Measurements from ENCODE around the gene ALAS1. TPM values are rescaled to one million over a fixed set of nuclear protein-coding genes. Genes with fewer than 3 reads are reported as not detected.
A peak's percentile ranks its signal among the peaks of the same experiment; 100 is the strongest.

Gene ALAS1
- total RNA-seq, 5 donors from 2014 or later (not counting 1 experiment from before 2014, with no cell fraction given) = 12.2 to 32.7 (median 27.1) TPM

- no peak overlapping the region for H3K4me3 ChIP-seq (ENCODE audit: control insufficient read depth in 1 of 2, extremely low read depth in 1 of 2, low read length in 1 of 2)
- 90% methylated on average over 3 of the region's 6 CpGs for WGBS (ENCODE audit: insufficient coverage)
- Mint-ChIP-seq H3K4me3 (peak overlapping the region in 2 of 3 donors; percentile 13 to 83), H3K36me3 (peaks cover 19% of the 10 kb centered on the region), H3K4me1 (peaks cover 82 to 89% (median 88%) of the 10 kb centered on the region in 3 donors), H3K27me3 (no peaks in the 10 kb centered on the region), H3K9me3 (no peaks in the 10 kb centered on the region), H3K27ac (peak overlapping the region; percentile 97 to 98)
- POLR2A ChIA-PET = interaction anchor here in 1 of 2 donors (0.6 kb wide), 1 partner anchor 239 kb away, joined by 3 read pairs; no protein-coding TSS in a partner anchor
- H3K27ac ChIP-seq (ENCODE audit: low read length) = peak overlapping the region; percentile 71
- no peaks in the 10 kb centered on the region for H3K9me3 ChIP-seq
- DNase-seq (no peak), ATAC-seq (replicated peaks in 1 of 4) (no peak)
- peaks cover 46 to 90% of the 10 kb centered on the region in 2 experiments for H3K4me1 ChIP-seq (ENCODE audit: control insufficient read depth in 1 of 2, extremely low read depth in 1 of 2, insufficient read depth in 2 of 2, low read length in 2 of 2)
- H3K36me3 ChIP-seq (ENCODE audit: control insufficient read depth in 2 of 2, extremely low read depth in 1 of 2, insufficient read depth in 1 of 2, low read length in 1 of 2) = peaks cover 0 to 15% of the 10 kb centered on the region in 2 donors
- CTCF ChIA-PET = interaction anchor here (0.6 to 3.8 kb wide), 14 partner anchors 12 to 173 kb away, joined by 3 to 48 read pairs (median 4); partner anchors contain the start of gene WDR82 (in 1 of the 2)
- no peaks in the 10 kb centered on the region for H3K27me3 ChIP-seq (replicated peaks in 1 of 2; ENCODE audit: control insufficient read depth in 2 of 2, extremely low read depth in 1 of 2, insufficient read depth in 2 of 2, low read length in 1 of 2)
These were observed 21.1 kb downstream of the ALAS1 start for GRCh38 chr3:52218937-52219650.

GRCh38 chr3:52220380-52221026, 22.5 kb downstream of the ALAS1 start:
- Histone ChIP-seq H3K27me3 (replicated peaks in 1 of 2; ENCODE audit: control insufficient read depth in 2 of 2, extremely low read depth in 1 of 2, insufficient read depth in 2 of 2, low read length in 1 of 2) (no peaks in the 10 kb centered on the region), H3K4me3 (ENCODE audit: control insufficient read depth in 1 of 2, extremely low read depth in 1 of 2, low read length in 1 of 2) (no peak overlapping the region), H3K4me1 (ENCODE audit: control insufficient read depth in 1 of 2, extremely low read depth in 1 of 2, insufficient read depth in 2 of 2, low read length in 2 of 2) (peaks cover 50 to 99% of the 10 kb centered on the region in 2 experiments), H3K9me3 (no peaks in the 10 kb centered on the region), H3K27ac (ENCODE audit: low read length) (peak overlapping the region; percentile 6), H3K36me3 (ENCODE audit: control insufficient read depth in 2 of 2, extremely low read depth in 1 of 2, insufficient read depth in 1 of 2, low read length in 1 of 2) (peaks cover under 1 to 2% of the 10 kb centered on the region in 2 donors)
- ChIA-PET CTCF (interaction anchor here (0.6 to 3.8 kb wide), 18 partner anchors 8 to 625 kb away, joined by 3 to 48 read pairs (median 4); partner anchors contain the start of gene WDR82 (in 1 of the 2)), POLR2A (interaction anchor here in 1 of 2 donors (1.0 kb wide), 1 partner anchor 19 kb away, joined by 3 read pairs; no protein-coding TSS in a partner anchor)
- peak; percentile 45 to 69 (median 57) for ATAC-seq (replicated peaks in 1 of 4)
- Mint-ChIP-seq H3K4me3 (peak overlapping the region; percentile 21 to 83 (median 32)), H3K36me3 (peaks cover 7% of the 10 kb centered on the region), H3K27me3 (no peaks in the 10 kb centered on the region), H3K4me1 (peaks cover 89 to 96% (median 93%) of the 10 kb centered on the region in 3 donors), H3K27ac (peak overlapping the region; percentile 61 to 85), H3K9me3 (no peaks in the 10 kb centered on the region)
- peak; percentile 62 to 92 (median 85) for DNase-seq
- 16% methylated on average over 5 of the region's 9 CpGs for WGBS (ENCODE audit: insufficient coverage)

- no peaks in the 10 kb centered on the region for H3K27me3 ChIP-seq (replicated peaks in 1 of 2; ENCODE audit: control insufficient read depth in 2 of 2, extremely low read depth in 1 of 2, insufficient read depth in 2 of 2, low read length in 1 of 2)
- Mint-ChIP-seq H3K27me3 (no peaks in the 10 kb centered on the region), H3K4me1 (peaks cover 91 to 98% (median 94%) of the 10 kb centered on the region in 3 donors), H3K27ac (peak overlapping the region; percentile 92), H3K36me3 (peaks cover 5% of the 10 kb centered on the region), H3K9me3 (no peaks in the 10 kb centered on the region), H3K4me3 (peak overlapping the region; percentile 69 to 83 (median 78))
- H3K36me3 ChIP-seq (ENCODE audit: control insufficient read depth in 2 of 2, extremely low read depth in 1 of 2, insufficient read depth in 1 of 2, low read length in 1 of 2) = peaks cover 0 to 2% of the 10 kb centered on the region in 2 donors
- ATAC-seq (replicated peaks in 1 of 4) = no peak
- ChIA-PET POLR2A (interaction anchor here in 1 of 2 donors (1.0 kb wide), 1 partner anchor 18 kb away, joined by 3 read pairs; no protein-coding TSS in a partner anchor), CTCF (interaction anchor here (0.5 to 3.8 kb wide), 12 partner anchors 9 to 329 kb away, joined by 3 to 48 read pairs (median 4); partner anchors contain the start of gene WDR82 (in 1 of the 2))
- WGBS (ENCODE audit: insufficient coverage) = 97% methylated on average over 27 of the region's 27 CpGs
- peak overlapping the region; percentile 6 for H3K27ac ChIP-seq (ENCODE audit: low read length)
- H3K9me3 ChIP-seq = no peaks in the 10 kb centered on the region
- no peak for DNase-seq
- peaks cover 56 to 99% of the 10 kb centered on the region in 2 experiments for H3K4me1 ChIP-seq (ENCODE audit: control insufficient read depth in 1 of 2, extremely low read depth in 1 of 2, insufficient read depth in 2 of 2, low read length in 2 of 2)
- no peak overlapping the region for H3K4me3 ChIP-seq (ENCODE audit: control insufficient read depth in 1 of 2, extremely low read depth in 1 of 2, low read length in 1 of 2)
These were observed 23.2 kb downstream of the ALAS1 start for GRCh38 chr3:52221141-52221562.

GRCh38 chr3:52221563-52222318, 23.8 kb downstream of the ALAS1 start:
- Mint-ChIP-seq H3K27me3 (no peaks in the 10 kb centered on the region), H3K4me1 (peaks cover 92 to 98% (median 94%) of the 10 kb centered on the region in 3 donors), H3K36me3 (peaks cover 2% of the 10 kb centered on the region), H3K27ac (peak overlapping the region; percentile 92), H3K9me3 (no peaks in the 10 kb centered on the region), H3K4me3 (peak overlapping the region; percentile 69 to 83 (median 78))
- peaks cover 0 to 2% of the 10 kb centered on the region in 2 donors for H3K36me3 ChIP-seq (ENCODE audit: control insufficient read depth in 2 of 2, extremely low read depth in 1 of 2, insufficient read depth in 1 of 2, low read length in 1 of 2)
- H3K4me1 ChIP-seq (ENCODE audit: control insufficient read depth in 1 of 2, extremely low read depth in 1 of 2, insufficient read depth in 2 of 2, low read length in 2 of 2) = peaks cover 58 to 98% of the 10 kb centered on the region in 2 experiments
- WGBS (ENCODE audit: insufficient coverage) = 60% methylated on average over 34 of the region's 34 CpGs
- no peaks in the 10 kb centered on the region for H3K9me3 ChIP-seq
- POLR2A ChIA-PET = no interaction called here
- H3K27ac ChIP-seq (ENCODE audit: low read length) = peak overlapping the region; percentile 77
- peak overlapping the region; percentile 39 to 48 for H3K4me3 ChIP-seq (ENCODE audit: control insufficient read depth in 1 of 2, extremely low read depth in 1 of 2, low read length in 1 of 2)
- no peaks in the 10 kb centered on the region for H3K27me3 ChIP-seq (replicated peaks in 1 of 2; ENCODE audit: control insufficient read depth in 2 of 2, extremely low read depth in 1 of 2, insufficient read depth in 2 of 2, low read length in 1 of 2)
- DNase-seq (peak; percentile 55 to 80 (median 67)), ATAC-seq (replicated peaks in 1 of 4) (peak; percentile 66 to 73 (median 70))
- CTCF ChIA-PET = interaction anchor here (0.5 to 3.8 kb wide), 13 partner anchors 9 to 329 kb away, joined by 3 to 48 read pairs (median 5); partner anchors contain the start of gene WDR82 (in 1 of the 2)

- Mint-ChIP-seq H3K4me3 (peak overlapping the region; percentile 69 to 83 (median 78)), H3K27ac (peak overlapping the region; percentile 92), H3K4me1 (peaks cover 86 to 97% (median 94%) of the 10 kb centered on the region in 3 donors), H3K27me3 (no peaks in the 10 kb centered on the region), H3K9me3 (no peaks in the 10 kb centered on the region), H3K36me3 (no peaks in the 10 kb centered on the region)
- Histone ChIP-seq H3K27me3 (replicated peaks in 1 of 2; ENCODE audit: control insufficient read depth in 2 of 2, extremely low read depth in 1 of 2, insufficient read depth in 2 of 2, low read length in 1 of 2) (no peaks in the 10 kb centered on the region), H3K4me1 (ENCODE audit: control insufficient read depth in 1 of 2, extremely low read depth in 1 of 2, insufficient read depth in 2 of 2, low read length in 2 of 2) (peaks cover 50 to 90% of the 10 kb centered on the region in 2 experiments), H3K27ac (ENCODE audit: low read length) (peak overlapping the region; percentile 77), H3K9me3 (no peaks in the 10 kb centered on the region), H3K36me3 (ENCODE audit: control insufficient read depth in 2 of 2, extremely low read depth in 1 of 2, insufficient read depth in 1 of 2, low read length in 1 of 2) (peaks cover 0 to 2% of the 10 kb centered on the region in 2 donors), H3K4me3 (ENCODE audit: control insufficient read depth in 1 of 2, extremely low read depth in 1 of 2, low read length in 1 of 2) (peak overlapping the region; percentile 39 to 48)
- 86% methylated on average over 37 of the region's 41 CpGs for WGBS (ENCODE audit: insufficient coverage)
- ChIA-PET CTCF (interaction anchor here (0.5 to 3.8 kb wide), 10 partner anchors 9 to 247 kb away, joined by 3 to 48 read pairs (median 4); partner anchors contain the start of gene WDR82 (in 1 of the 2)), POLR2A (no interaction called here)
- ATAC-seq (replicated peaks in 1 of 4) (no peak), DNase-seq (no peak)
These were observed 24.6 kb downstream of the ALAS1 start for GRCh38 chr3:52222319-52223221.

All from T-cell (primary cell).